ENCODE data around the gene TMEM87B. TPM values are rescaled to one million over a fixed set of nuclear protein-coding genes. Genes with fewer than 3 reads are reported as not detected.

TMEM87B gene
- total RNA-seq, 2 donors from 2014 or later = 26.1 to 35.3 TPM

GRCh38 chr2:112153501-112153900 is 98.4 kb downstream of the TMEM87B start:
- no peak overlapping the region for H3K27ac ChIP-seq
- H3K4me3 ChIP-seq = no peak overlapping the region
- no peaks in the 10 kb centered on the region for H3K9me3 ChIP-seq
- no peak for DNase-seq (ENCODE audit: low spot score)
- TF ChIP-seq CTCF (IDR thresholded peaks at IDR 0.05) = no peak
- H3K4me1 ChIP-seq (ENCODE audit: control insufficient read depth in 1 of 2, low read depth in 2 of 2) = no peaks in the 10 kb centered on the region
- no peaks in the 10 kb centered on the region for H3K27me3 ChIP-seq (replicated peaks; ENCODE audit: insufficient read depth)
- no peaks in the 10 kb centered on the region for H3K36me3 ChIP-seq
- no peak for ATAC-seq (ENCODE audit: insufficient number of reproducible peaks, low FRiP score, low read depth)

GRCh38 chr2:112154246-112155117 is 99.4 kb downstream of the TMEM87B start:
- no peak for DNase-seq (ENCODE audit: low spot score)
- Histone ChIP-seq H3K36me3 (no peaks in the 10 kb centered on the region), H3K4me1 (ENCODE audit: control insufficient read depth in 1 of 2, low read depth in 2 of 2) (no peaks in the 10 kb centered on the region), H3K27me3 (replicated peaks; ENCODE audit: insufficient read depth) (no peaks in the 10 kb centered on the region), H3K4me3 (no peak overlapping the region), H3K27ac (no peak overlapping the region), H3K9me3 (no peaks in the 10 kb centered on the region)
- TF ChIP-seq CTCF (IDR thresholded peaks at IDR 0.05) = no peak
- no peak for ATAC-seq (ENCODE audit: insufficient number of reproducible peaks, low FRiP score, low read depth)

- H3K27me3 ChIP-seq (replicated peaks; ENCODE audit: insufficient read depth) = no peaks in the 10 kb centered on the region
- TF ChIP-seq CTCF (IDR thresholded peaks at IDR 0.05) = no peak
- H3K27ac ChIP-seq = no peak overlapping the region
- no peak overlapping the region for H3K4me3 ChIP-seq
- no peaks in the 10 kb centered on the region for H3K36me3 ChIP-seq
- no peak for ATAC-seq (ENCODE audit: insufficient number of reproducible peaks, low FRiP score, low read depth)
- no peaks in the 10 kb centered on the region for H3K9me3 ChIP-seq
- no peak for DNase-seq (ENCODE audit: low spot score)
- H3K4me1 ChIP-seq (ENCODE audit: control insufficient read depth in 1 of 2, low read depth in 2 of 2) = no peaks in the 10 kb centered on the region
Measured at GRCh38 chr2:112155331-112156151, 100.5 kb downstream of the TMEM87B start.

GRCh38 chr2:112156152-112156986 is 101.3 kb downstream of the TMEM87B start:
- Histone ChIP-seq H3K27me3 (replicated peaks; ENCODE audit: insufficient read depth) (no peaks in the 10 kb centered on the region), H3K4me1 (ENCODE audit: control insufficient read depth in 1 of 2, low read depth in 2 of 2) (no peaks in the 10 kb centered on the region), H3K9me3 (no peaks in the 10 kb centered on the region), H3K36me3 (no peaks in the 10 kb centered on the region), H3K4me3 (no peak overlapping the region), H3K27ac (no peak overlapping the region)
- ATAC-seq (ENCODE audit: insufficient number of reproducible peaks, low FRiP score, low read depth) (no peak), DNase-seq (ENCODE audit: low spot score) (no peak)
- no peak for TF ChIP-seq CTCF (IDR thresholded peaks at IDR 0.05)

Measured in thoracic aorta (tissue), 2 donors.